Cardiac fibroblast (primary cell): ENCODE results near the gene ST7.
A peak's percentile ranks its signal among the peaks of the same experiment; 100 is the strongest.

ENCODE experiments used
- DNase-seq, 2 donors: peaks; one replicate each; pipeline versions ENCODE4 v3.0.0 to v3.0.0-alpha.2; 2010; ENCODE audit warnings: low read depth in 2 of 2
- H3K4me3 ChIP-seq, 2 donors: replicated peaks in 1 of 2; 1 replicate in 1 of 2; 2 replicates in 1 of 2; pipeline ENCODE4 v1.5.1; 2011; ENCODE audit warnings: low read depth in 2 of 2, low read length in 2 of 2, mild to moderate bottlenecking in 2 of 2, moderate library complexity in 1 of 2
- TF ChIP-seq, protein P1 (sequence below): IDR thresholded peaks from one replicate; pipeline ENCODE4 v1.5.1; 2011; ENCODE audit warnings: low read depth, mild to moderate bottlenecking, low read length, inconsistent platforms

The ST7 gene

DNA sequence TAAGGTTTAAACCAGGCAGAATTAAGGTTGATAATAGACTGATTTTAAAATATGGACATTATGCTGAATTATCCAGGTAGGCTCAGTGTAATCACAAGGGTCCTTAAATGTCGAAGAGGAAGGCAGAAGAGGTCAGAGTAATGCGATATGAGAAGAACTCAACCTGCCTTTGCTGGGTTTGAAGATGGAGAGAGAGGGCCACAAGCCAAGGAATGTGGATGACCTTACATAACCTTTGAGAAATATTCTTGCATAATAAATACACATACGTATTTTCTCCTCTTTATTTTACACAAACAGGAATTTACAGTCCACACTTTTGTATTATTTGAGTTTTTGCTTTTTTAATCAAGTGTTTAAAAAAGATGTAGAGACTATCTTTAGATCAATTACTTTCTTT is 88.5 kb downstream of the ST7 start:
- no peak overlapping the region for H3K4me3 ChIP-seq
- no peak for DNase-seq
- TF ChIP-seq, protein P1, sequence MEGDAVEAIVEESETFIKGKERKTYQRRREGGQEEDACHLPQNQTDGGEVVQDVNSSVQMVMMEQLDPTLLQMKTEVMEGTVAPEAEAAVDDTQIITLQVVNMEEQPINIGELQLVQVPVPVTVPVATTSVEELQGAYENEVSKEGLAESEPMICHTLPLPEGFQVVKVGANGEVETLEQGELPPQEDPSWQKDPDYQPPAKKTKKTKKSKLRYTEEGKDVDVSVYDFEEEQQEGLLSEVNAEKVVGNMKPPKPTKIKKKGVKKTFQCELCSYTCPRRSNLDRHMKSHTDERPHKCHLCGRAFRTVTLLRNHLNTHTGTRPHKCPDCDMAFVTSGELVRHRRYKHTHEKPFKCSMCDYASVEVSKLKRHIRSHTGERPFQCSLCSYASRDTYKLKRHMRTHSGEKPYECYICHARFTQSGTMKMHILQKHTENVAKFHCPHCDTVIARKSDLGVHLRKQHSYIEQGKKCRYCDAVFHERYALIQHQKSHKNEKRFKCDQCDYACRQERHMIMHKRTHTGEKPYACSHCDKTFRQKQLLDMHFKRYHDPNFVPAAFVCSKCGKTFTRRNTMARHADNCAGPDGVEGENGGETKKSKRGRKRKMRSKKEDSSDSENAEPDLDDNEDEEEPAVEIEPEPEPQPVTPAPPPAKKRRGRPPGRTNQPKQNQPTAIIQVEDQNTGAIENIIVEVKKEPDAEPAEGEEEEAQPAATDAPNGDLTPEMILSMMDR, result no peak

DNA sequence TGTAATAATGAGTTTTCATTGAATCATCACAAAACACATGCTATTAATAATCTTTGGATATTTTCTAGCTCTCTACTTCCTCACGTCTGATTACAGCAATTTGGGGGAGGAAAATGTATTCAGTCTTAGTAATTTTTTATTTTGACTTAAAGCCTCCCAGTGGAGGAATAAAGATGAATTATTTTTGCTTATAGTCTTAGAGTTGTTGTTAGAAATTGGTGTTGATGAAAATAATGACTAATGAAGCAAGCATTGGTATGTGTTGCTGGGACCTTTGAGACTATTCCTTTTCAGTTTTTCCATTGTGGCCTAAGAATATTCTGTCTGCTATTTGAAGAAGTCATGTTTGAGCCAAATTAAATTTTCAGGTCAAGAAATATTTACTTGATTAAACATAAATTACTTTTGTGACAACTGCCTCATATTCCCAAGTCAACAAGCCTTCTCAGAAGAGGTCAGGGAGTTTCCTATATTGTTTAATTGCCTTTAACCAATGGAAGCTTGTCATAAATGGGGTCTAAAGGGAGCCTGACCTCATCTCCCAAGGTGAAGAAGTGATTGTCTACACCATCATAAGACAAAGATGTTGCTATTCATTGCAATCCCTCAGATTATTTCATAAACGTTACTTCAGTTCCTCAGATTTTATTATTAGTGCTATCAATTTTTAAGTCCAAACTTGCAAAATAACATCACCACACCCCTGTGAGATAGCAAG is 90.0 kb downstream of the ST7 start:
- TF ChIP-seq, protein P1, result no peak
- no peak overlapping the region for H3K4me3 ChIP-seq
- peak in 1 of 2 donors; percentile 13 for DNase-seq

DNA sequence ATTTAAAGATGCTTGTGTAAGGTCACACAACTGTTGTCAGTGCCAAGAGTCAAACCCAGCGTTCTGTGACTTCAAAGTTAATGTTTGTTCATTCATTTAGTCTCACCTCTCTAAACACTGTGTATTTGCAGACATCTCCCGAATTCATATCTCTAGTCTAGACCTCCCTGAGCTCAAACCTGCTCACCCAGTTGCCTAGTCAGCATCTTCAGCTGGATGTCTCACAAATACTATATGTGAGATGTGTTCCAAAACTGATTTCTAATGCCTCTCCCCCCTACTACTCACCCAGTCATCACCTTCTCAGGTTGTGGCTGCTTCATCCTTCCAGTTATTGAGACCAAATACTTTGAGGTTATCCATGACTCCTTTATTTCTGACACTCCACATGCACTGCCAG is 91.4 kb downstream of the ST7 start:
- DNase-seq, result no peak
- TF ChIP-seq, protein P1, result no peak
- H3K4me3 ChIP-seq, result no peak overlapping the region

DNA sequence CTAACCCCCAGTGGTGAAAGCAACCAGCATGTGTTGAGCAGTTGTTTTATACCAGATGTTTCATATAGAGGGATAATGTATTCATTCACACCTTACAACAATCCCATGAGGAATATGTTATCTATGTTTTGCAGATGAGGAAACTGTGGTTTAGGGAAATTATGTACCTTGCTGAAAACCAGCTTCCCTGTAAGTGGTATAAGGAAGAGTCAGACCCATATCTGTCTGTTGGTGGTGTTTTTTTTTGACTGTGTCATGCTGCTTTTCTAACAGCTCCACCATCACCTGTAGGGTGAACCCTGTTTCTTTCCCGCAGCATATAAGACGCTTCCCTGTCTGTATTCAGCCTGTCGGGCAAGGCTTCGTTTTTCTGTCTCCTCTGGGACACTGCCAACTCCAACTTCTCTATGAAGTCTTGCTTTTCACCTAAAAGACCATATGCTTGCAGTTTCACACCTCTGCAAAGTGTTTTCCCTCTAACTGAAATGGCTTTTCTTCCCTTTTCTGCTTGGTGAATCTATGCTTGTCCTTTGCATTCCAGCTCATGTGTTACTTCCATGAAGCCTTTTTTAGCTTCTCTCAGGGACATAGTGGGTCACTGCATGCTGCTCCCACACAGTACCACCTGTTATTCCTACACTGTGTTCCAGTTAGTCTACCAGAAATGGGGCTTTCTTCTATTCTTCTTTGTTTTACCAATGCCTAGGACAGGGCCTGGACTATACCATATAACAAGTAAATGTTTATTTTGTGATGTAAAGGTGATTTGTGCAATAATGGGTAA is 92.8 kb downstream of the ST7 start:
- TF ChIP-seq, protein P1, result no peak
- no peak for DNase-seq
- no peak overlapping the region for H3K4me3 ChIP-seq

DNA sequence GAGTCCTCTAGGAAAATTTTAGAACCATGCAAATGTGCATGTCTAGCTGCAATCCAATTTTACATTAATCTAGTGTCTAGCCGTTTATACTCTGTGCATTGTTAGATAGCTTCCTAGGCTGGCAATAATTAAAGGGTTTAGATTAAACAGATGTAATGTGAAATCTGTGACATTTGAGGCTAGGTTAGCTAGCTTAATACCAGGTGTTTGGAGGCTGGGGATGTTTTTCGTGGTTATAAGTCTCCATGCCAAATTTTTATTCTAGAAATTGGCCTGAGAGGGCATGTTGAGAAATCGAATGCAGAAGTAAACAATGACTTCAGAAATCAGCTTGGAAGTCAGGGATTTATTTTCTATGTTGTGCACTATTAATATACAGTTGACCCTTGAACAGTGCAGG is 94.2 kb downstream of the ST7 start:
- TF ChIP-seq, protein P1, result no peak
- peak; percentile 21 to 27 for DNase-seq

DNA sequence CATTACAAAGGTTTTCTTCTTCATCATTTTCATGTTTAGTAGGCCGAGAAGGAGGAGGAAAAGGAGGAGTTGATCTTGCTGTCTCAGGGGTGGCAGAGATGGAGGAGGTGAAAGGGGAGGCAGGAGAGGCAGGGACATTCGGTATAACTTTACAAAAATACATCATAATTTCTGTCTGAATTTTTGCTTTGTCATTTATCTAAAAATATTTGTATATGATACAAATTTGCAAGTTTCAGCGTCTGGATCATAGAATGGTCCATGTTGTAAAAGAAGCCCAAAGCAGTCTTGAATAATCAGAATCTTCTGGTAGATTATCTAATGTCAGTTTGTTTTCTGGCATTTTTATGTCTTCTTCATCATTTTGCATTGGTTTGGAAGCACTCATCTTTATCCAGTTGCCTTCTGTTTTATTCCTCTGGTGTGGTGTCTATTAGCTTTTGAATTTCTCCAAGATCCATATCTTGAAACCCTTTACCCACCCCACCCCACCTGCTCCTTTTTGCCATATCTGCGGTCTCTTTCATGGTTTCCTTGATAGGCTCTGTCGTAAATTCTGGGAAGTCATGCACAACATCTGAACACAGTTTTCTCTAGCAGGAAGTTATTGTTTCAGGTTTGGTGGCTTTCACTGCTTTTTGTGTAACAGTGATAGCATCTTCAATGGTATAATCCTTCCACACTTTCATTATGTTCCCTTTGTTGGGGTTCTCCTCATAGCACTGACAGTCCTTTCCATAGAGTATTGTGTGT is 95.0 kb downstream of the ST7 start:
- TF ChIP-seq, protein P1, result no peak
- no peak for DNase-seq
- no peak overlapping the region for H3K4me3 ChIP-seq

More for the DNA sequence above, 94.2 kb downstream of the ST7 start:
- no peak overlapping the region for H3K4me3 ChIP-seq
